NB4 (cell line): Measurements from ENCODE around the gene GIMAP7.

Source experiments
- CTCF ChIP-seq: IDR thresholded peaks from one replicate; pipeline ENCODE4 v1.5.1; 2012; ENCODE audit warnings: low read depth, low read length
- POLR2A ChIP-seq: IDR thresholded peaks from 2 replicates; pipeline ENCODE4 v1.6.1; 2011; ENCODE audit warnings: mild to moderate bottlenecking; ENCODE audit not compliant: insufficient read length; ENCODE audit errors: extremely low read depth

DNA sequence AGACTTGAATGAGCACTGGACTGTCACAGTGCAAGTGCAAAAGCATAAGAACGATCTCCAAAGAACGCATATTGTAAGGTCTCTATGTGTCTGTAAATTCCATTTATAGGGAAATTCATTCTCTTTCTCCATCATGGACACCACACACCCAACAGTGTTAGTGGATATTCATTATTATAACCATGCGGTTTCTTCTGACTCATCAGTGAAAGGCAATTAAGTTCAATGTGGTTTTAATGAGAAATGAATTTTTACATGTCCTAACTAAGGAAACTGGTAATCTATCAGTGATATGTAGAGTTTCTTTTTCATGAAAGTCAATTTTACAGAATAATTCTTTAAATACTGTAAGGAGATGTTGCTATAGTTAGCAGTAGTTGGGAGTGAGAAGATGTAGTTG is 38.4 kb upstream of the GIMAP7 start:
- TF ChIP-seq CTCF, result no peak
- TF ChIP-seq POLR2A, result no peak
